Motor neuron (in vitro differentiated cells): ENCODE measurements around the gene SLC13A3. TPM values are rescaled to one million over a fixed set of nuclear protein-coding genes. Genes with fewer than 3 reads are reported as not detected.

Source experiments
- ATAC-seq, 8 experiments: fragments of 200-7000 bp; cut with Tn5 transposase; replicated peaks in 6 of 8; 2 replicates each; pipeline ENCODE4 v1.8.0; 2021; ENCODE audit warnings: mild to moderate bottlenecking in 8 of 8, moderate library complexity in 8 of 8
- H3K27ac ChIP-seq, 2 donors: fragments of 250-450 bp; sonication (Bioruptor Pico); 2 replicates each; pipeline ENCODE4 v1.9.0; 2021; ENCODE audit warnings: antibody characterized with exemption in 2 of 2, mild to moderate bottlenecking in 2 of 2, moderate library complexity in 1 of 2
- H3K4me1 ChIP-seq, 2 donors: fragments of 250-450 bp; sonication (Bioruptor Pico); replicated peaks in 1 of 2; 2 replicates each; pipeline ENCODE4 v1.6.1; 2021; ENCODE audit warnings: antibody characterized with exemption in 2 of 2, mild to moderate bottlenecking in 2 of 2, moderate library complexity in 1 of 2
- H3K4me3 ChIP-seq, 5 donors: fragments of 250-450 bp; sonication (Bioruptor Pico); 2 replicates each; pipeline ENCODE4 v1.9.0; 2021; ENCODE audit warnings: antibody characterized with exemption in 5 of 5, mild to moderate bottlenecking in 5 of 5, moderate library complexity in 4 of 5
- WGBS, 10 experiments: fragments of 450-650 bp; shearing (Covaris generic); methylation state at CpG; one replicate each; pipeline ENCODE4 v1.0.0; 2022; 5-methylcytosine and 5-hydroxymethylcytosine counted together
- in situ Hi-C, 9 experiments: fragments of 400-800 bp; cut with MboI; loops; one replicate each; pipeline ENCODE4 v1.15.0; 2021; ENCODE audit warnings: low sequenced_read_pairs in 9 of 9, low pct_unique_long_range_greater_than_20kb in 2 of 9; ENCODE audit not compliant: unreplicated experiment in 9 of 9
- total RNA-seq, 8 experiments: library from RNA; unstranded; fragments of 300-600 nt; gene quantifications; 2 replicates each; pipeline versions ENCODE4 v1.2.3 to v1.2.4, GENCODE V29; 2022

The SLC13A3 gene
- total RNA-seq, 8 experiments from 2014 or later = 0.97 to 5.0 (median 3.0) TPM

GRCh38 chr20:46665602-46666001 is 14.3 kb upstream of the SLC13A3 start:
- Histone ChIP-seq H3K4me3 (no peak overlapping the region), H3K4me1 (no peaks in the 10 kb centered on the region), H3K27ac (no peak overlapping the region)
- in situ Hi-C loops = no loop called here
- WGBS, 10 experiments = 58 to 100% (median 91%) methylated on average over 1 to 3 of the region's 3 CpGs
- ATAC-seq = no peak

- in situ Hi-C loops = no loop called here
- WGBS, 10 experiments = 50 to 100% (median 98%) methylated on average over 1 to 3 of the region's 3 CpGs; no CpG with 5 or more reads in 2 of the 10 experiments
Measured at GRCh38 chr20:46663531-46663930, 12.3 kb upstream of the SLC13A3 start.

GRCh38 chr20:46661659-46662058 is 10.4 kb upstream of the SLC13A3 start:
- in situ Hi-C loops = no loop called here
- no peaks in the 10 kb centered on the region for H3K4me1 ChIP-seq
- no peak overlapping the region for H3K4me3 ChIP-seq
- ATAC-seq = no peak
- H3K27ac ChIP-seq = no peak overlapping the region
- 80 to 100% (median 100%) methylated on average over 1 of the region's 1 CpG; no CpG with 5 or more reads in 3 of the 10 experiments for WGBS, 10 experiments

More at GRCh38 chr20:46663531-46663930, 12.3 kb upstream of the SLC13A3 start:
- no peak overlapping the region for H3K27ac ChIP-seq
- no peaks in the 10 kb centered on the region for H3K4me1 ChIP-seq
- H3K4me3 ChIP-seq = no peak overlapping the region
- ATAC-seq = no peak

- no peak overlapping the region for H3K4me3 ChIP-seq
- no peaks in the 10 kb centered on the region for H3K4me1 ChIP-seq
- no peak overlapping the region for H3K27ac ChIP-seq
- 37 to 100% (median 83%) methylated on average over 2 to 4 of the region's 4 CpGs for WGBS, 10 experiments
- ATAC-seq = no peak
- in situ Hi-C loops = no loop called here
Measured at GRCh38 chr20:46660487-46660886, 9.2 kb upstream of the SLC13A3 start.

- no peak for ATAC-seq
- WGBS, 10 experiments = 0 to 97% (median 88%) methylated on average over 1 to 7 of the region's 7 CpGs; no CpG with 5 or more reads in 1 of the 10 experiments
- in situ Hi-C loops = no loop called here
- Histone ChIP-seq H3K4me1 (no peaks in the 10 kb centered on the region), H3K4me3 (no peak overlapping the region), H3K27ac (no peak overlapping the region)
Measured at GRCh38 chr20:46657618-46658017, 6.4 kb upstream of the SLC13A3 start.

GRCh38 chr20:46657137-46657536 is 5.9 kb upstream of the SLC13A3 start:
- in situ Hi-C loops = no loop called here
- Histone ChIP-seq H3K4me3 (no peak overlapping the region), H3K4me1 (no peaks in the 10 kb centered on the region), H3K27ac (no peak overlapping the region)
- no peak for ATAC-seq
- 20 to 100% (median 90%) methylated on average over 1 to 8 of the region's 8 CpGs for WGBS, 10 experiments

- Histone ChIP-seq H3K4me1 (no peaks in the 10 kb centered on the region), H3K27ac (no peak overlapping the region), H3K4me3 (no peak overlapping the region)
- ATAC-seq = no peak
- in situ Hi-C loops = no loop called here
Measured at GRCh38 chr20:46652699-46653098, 1.4 kb upstream of the SLC13A3 start.

- H3K27ac ChIP-seq = no peak overlapping the region
Measured at GRCh38 chr20:46650575-46651090, 626 bp downstream of the SLC13A3 start.

GRCh38 chr20:46649965-46650542 is 1.2 kb downstream of the SLC13A3 start:
- ATAC-seq = no peak
- in situ Hi-C loops = no loop called here
- 64 to 100% (median 92%) methylated on average over 1 to 9 of the region's 9 CpGs for WGBS, 10 experiments

More at GRCh38 chr20:46650575-46651090, 626 bp downstream of the SLC13A3 start:
- whole genome bisulfite sequencing, 10 experiments = 33 to 100% (median 90%) methylated on average over 1 to 8 of the region's 10 CpGs; no CpG with 5 or more reads in 1 of the 10 experiments
- in situ Hi-C loops = no loop called here
- Histone ChIP-seq H3K4me1 (no peaks in the 10 kb centered on the region), H3K4me3 (no peak overlapping the region)
- no peak for ATAC-seq

GRCh38 chr20:46649650-46649949 is 1.7 kb downstream of the SLC13A3 start:
- ATAC-seq = no peak

More at GRCh38 chr20:46649965-46650542, 1.2 kb downstream of the SLC13A3 start:
- H3K4me1 ChIP-seq = no peaks in the 10 kb centered on the region
- H3K27ac ChIP-seq = no peak overlapping the region
- H3K4me3 ChIP-seq = no peak overlapping the region

GRCh38 chr20:46648903-46649649 is 2.2 kb downstream of the SLC13A3 start:
- no peak overlapping the region for H3K4me3 ChIP-seq
- 20 to 73% (median 60%) methylated on average over 2 to 6 of the region's 8 CpGs; no CpG with 5 or more reads in 2 of the 10 experiments for WGBS, 10 experiments
- no peaks in the 10 kb centered on the region for H3K4me1 ChIP-seq
- no peak for ATAC-seq
- in situ Hi-C loops = no loop called here
- H3K27ac ChIP-seq = no peak overlapping the region

More at GRCh38 chr20:46649650-46649949, 1.7 kb downstream of the SLC13A3 start:
- Histone ChIP-seq H3K4me1 (no peaks in the 10 kb centered on the region), H3K27ac (no peak overlapping the region), H3K4me3 (no peak overlapping the region)
- WGBS, 10 experiments = 60 to 80% (median 62%) methylated on average over 1 to 3 of the region's 3 CpGs; no CpG with 5 or more reads in 3 of the 10 experiments
- in situ Hi-C loops = no loop called here

GRCh38 chr20:46647469-46647868 is 3.8 kb downstream of the SLC13A3 start:
- 0 to 90% (median 25%) methylated on average over 2 to 3 of the region's 4 CpGs; no CpG with 5 or more reads in 4 of the 10 experiments for WGBS, 10 experiments
- in situ Hi-C loops = no loop called here
- Histone ChIP-seq H3K27ac (no peak overlapping the region), H3K4me1 (no peaks in the 10 kb centered on the region), H3K4me3 (no peak overlapping the region)
- ATAC-seq = no peak

GRCh38 chr20:46646659-46647380 is 4.4 kb downstream of the SLC13A3 start:
- in situ Hi-C loops = no loop called here

More at GRCh38 chr20:46646659-46647380, 4.4 kb downstream of the SLC13A3 start:
- Histone ChIP-seq H3K4me3 (no peak overlapping the region), H3K4me1 (no peaks in the 10 kb centered on the region), H3K27ac (no peak overlapping the region)
- no peak for ATAC-seq
- WGBS, 10 experiments = 43 to 100% (median 86%) methylated on average over 1 to 3 of the region's 3 CpGs; no CpG with 5 or more reads in 1 of the 10 experiments
